GM12892 (cell line): Measurements from ENCODE around the gene STK39.

Source experiments
- POLR2A ChIP-seq: IDR thresholded peaks from 2 replicates; pipeline ENCODE4 v1.6.1; 2011; ENCODE audit warnings: low read depth, low read length, control low read depth
- POLR2AphosphoS5 ChIP-seq: IDR thresholded peaks from 2 replicates; pipeline ENCODE4 v1.6.1; 2011; ENCODE audit warnings: low read depth, low read length, control low read depth
- TAF1 ChIP-seq: IDR thresholded peaks from 2 replicates; pipeline ENCODE4 v1.6.1; 2011; ENCODE audit warnings: low read depth, mild to moderate bottlenecking, control low read depth, low read length, borderline replicate concordance

- TF ChIP-seq POLR2A (no peak), POLR2AphosphoS5 (no peak), TAF1 (no peak)
Observed at GRCh38 chr2:168006498-168006897, 240.9 kb downstream of the STK39 start.
